Osteocyte (in vitro differentiated cells): Measurements from ENCODE around the gene C14orf119. TPM values are rescaled to one million over a fixed set of nuclear protein-coding genes. Genes with fewer than 3 reads are reported as not detected.

Experiments
- DNase-seq: peaks from one replicate; pipeline ENCODE4 v3.0.0; 2021; ENCODE audit warnings: mixed read lengths; ENCODE audit not compliant: unreplicated experiment; ENCODE audit errors: extremely low spot score
- H3K27ac Mint-ChIP-seq: one replicate; pipeline ENCODE4 v1.8.0; 2021; ENCODE audit warnings: mild to moderate bottlenecking, mixed read lengths; ENCODE audit not compliant: unreplicated experiment
- H3K27me3 Mint-ChIP-seq: one replicate; pipeline ENCODE4 v1.8.0; 2021; ENCODE audit warnings: mixed read lengths; ENCODE audit not compliant: unreplicated experiment
- H3K36me3 Mint-ChIP-seq: one replicate; pipeline ENCODE4 v1.8.0; 2021; ENCODE audit warnings: mixed read lengths; ENCODE audit not compliant: unreplicated experiment
- H3K4me1 Mint-ChIP-seq: one replicate; pipeline ENCODE4 v1.8.0; 2021; ENCODE audit warnings: mixed read lengths; ENCODE audit not compliant: unreplicated experiment
- H3K4me3 Mint-ChIP-seq: one replicate; pipeline ENCODE4 v1.8.0; 2021; ENCODE audit warnings: mild to moderate bottlenecking, moderate library complexity, mixed read lengths; ENCODE audit not compliant: unreplicated experiment
- H3K9me3 Mint-ChIP-seq: one replicate; pipeline ENCODE4 v1.8.0; 2021; ENCODE audit warnings: mixed read lengths; ENCODE audit not compliant: unreplicated experiment
- total RNA-seq: library from RNA; stranded (reverse); gene quantifications from 2 replicates; pipeline ENCODE4 v1.2.1, GENCODE V29; 2021
- TF ChIP-seq, protein P1 (sequence below): fragments of 200-600 bp; sonication (generic); IDR thresholded peaks from 2 replicates; pipeline ENCODE4 v1.5.0; 2021; ENCODE audit warnings: antibody characterized with exemption, mild to moderate bottlenecking, moderate library complexity

The C14orf119 gene
- total RNA-seq, 1 donor from 2014 or later: 61.3 TPM

DNA sequence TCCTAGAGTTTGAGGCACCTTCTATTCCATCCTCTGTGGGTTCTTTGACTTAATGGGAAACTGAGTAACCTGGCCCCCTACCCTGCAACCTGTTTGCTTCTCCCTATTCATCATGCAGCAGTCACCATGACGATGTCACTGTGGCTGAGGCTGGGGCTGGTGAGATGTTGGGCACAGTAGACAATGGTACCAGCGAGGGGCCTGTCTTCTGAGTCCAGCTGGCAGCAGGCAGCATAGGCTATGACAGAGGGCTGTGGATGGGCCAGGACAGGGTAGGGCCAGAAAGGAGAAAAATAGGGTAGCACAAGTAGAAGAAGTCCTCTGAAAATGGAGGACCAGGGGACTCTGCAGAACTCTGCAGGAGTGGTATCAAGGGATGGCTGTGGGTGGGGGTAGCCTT, 7.5 kb downstream of the C14orf119 start:
- Mint-ChIP-seq H3K4me3 (no peak overlapping the region), H3K9me3 (no peaks in the 10 kb centered on the region), H3K36me3 (peaks cover 18% of the 10 kb centered on the region), H3K27me3 (no peaks in the 10 kb centered on the region), H3K4me1 (peaks cover 20% of the 10 kb centered on the region), H3K27ac (no peak overlapping the region)
- TF ChIP-seq, protein P1, sequence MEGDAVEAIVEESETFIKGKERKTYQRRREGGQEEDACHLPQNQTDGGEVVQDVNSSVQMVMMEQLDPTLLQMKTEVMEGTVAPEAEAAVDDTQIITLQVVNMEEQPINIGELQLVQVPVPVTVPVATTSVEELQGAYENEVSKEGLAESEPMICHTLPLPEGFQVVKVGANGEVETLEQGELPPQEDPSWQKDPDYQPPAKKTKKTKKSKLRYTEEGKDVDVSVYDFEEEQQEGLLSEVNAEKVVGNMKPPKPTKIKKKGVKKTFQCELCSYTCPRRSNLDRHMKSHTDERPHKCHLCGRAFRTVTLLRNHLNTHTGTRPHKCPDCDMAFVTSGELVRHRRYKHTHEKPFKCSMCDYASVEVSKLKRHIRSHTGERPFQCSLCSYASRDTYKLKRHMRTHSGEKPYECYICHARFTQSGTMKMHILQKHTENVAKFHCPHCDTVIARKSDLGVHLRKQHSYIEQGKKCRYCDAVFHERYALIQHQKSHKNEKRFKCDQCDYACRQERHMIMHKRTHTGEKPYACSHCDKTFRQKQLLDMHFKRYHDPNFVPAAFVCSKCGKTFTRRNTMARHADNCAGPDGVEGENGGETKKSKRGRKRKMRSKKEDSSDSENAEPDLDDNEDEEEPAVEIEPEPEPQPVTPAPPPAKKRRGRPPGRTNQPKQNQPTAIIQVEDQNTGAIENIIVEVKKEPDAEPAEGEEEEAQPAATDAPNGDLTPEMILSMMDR: no peak
- DNase-seq: no peak

DNA sequence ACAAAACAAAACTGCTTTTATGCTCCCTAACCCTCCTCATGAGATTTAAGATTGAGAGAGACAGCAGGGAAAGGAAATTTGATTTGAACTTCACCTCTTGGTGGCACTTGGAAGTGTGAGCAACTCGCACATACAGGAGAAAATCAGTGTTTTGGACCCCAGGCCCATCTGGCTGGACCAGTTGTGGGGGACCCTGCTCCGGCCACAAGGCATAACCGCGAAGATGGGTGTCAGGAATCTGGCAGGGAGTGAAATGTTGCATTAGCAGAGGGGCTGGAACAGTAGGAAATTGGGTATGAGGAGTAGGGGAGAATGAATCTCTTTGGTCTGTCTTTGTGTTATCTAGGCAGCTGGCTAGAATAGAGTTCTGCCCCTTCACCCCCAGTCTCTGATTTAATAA, 8.3 kb downstream of the C14orf119 start:
- Mint-ChIP-seq H3K27me3 (no peaks in the 10 kb centered on the region), H3K9me3 (no peaks in the 10 kb centered on the region), H3K27ac (no peak overlapping the region), H3K36me3 (peaks cover 13% of the 10 kb centered on the region), H3K4me1 (peaks cover 20% of the 10 kb centered on the region), H3K4me3 (no peak overlapping the region)
- no peak for DNase-seq
- TF ChIP-seq, protein P1: no peak

DNA sequence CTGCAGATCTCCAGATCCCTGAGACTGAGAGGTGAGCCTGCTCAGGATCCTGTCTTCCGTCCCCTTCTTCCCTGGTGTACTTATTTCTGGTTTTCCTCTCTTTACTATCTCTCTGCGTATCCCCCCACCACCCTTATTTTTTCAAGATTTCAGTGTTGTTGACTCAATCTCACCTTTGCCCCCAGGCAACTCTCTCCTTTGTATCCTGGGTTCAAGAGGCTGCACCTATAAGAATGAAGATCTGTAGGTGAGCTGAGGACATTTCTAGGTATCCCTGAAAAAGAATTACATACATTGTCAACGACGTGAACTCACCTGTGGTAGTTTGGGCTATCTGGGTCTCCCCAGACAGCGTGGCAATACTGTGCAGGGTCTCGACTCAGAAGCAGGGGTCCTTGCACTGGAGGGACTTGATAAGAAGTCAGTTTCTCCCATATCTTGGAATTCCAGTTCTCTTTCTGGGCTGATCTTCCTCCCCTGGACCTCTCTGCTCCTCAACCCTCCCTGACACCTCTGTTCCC, 8.8 kb downstream of the C14orf119 start:
- TF ChIP-seq, protein P1: no peak
- no peak for DNase-seq
- Mint-ChIP-seq H3K36me3 (peaks cover 8% of the 10 kb centered on the region), H3K4me1 (peaks cover 24% of the 10 kb centered on the region), H3K9me3 (no peaks in the 10 kb centered on the region), H3K4me3 (no peak overlapping the region), H3K27me3 (no peaks in the 10 kb centered on the region), H3K27ac (no peak overlapping the region)

DNA sequence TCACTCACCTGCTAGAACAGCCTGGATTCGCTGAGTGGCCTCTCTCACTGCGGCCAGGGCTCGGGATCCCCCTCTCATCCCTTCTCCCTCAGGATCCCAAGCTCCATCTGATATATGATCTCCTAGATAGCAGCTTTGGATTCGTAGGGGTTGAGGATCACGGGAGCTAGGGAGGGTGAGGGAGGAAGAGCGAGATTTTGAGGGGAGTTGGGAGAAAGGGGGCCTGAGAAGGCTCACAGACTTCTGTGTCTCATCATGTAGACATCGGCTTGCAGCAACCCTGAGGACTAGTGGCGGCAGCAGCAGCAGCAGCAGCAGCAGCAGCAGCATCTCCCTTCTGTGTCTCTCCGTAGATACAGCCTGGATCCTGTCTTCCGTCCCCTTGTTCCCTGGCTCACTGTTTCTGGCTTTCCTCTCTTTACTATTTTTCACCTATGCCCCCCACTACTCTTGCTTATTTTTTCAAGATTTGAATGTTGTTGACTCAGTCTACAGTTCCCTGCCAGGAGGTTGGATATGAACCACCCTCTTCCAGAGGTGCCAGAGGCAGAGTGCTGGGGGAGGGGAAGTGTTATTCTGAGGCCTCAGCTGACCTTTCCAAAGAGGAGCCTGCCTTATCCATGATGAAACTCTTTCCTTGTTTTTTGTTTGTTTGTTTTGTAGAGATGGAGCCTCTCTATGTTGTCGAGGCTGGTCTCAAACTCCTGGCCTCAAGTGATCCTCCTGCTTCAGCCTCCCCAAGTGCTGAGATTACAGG, 9.5 kb downstream of the C14orf119 start, which contains the start of gene CIROP:
Gene CIROP, minus strand, starts transcription at position 399 of the 757 bp plus-strand sequence. Its CDS starts 69 bp downstream, at position 330.
- H3K36me3 Mint-ChIP-seq: peaks cover 3% of the 10 kb centered on the region
- TF ChIP-seq, protein P1: no peak
- DNase-seq: no peak
- no peaks in the 10 kb centered on the region for H3K27me3 Mint-ChIP-seq
- H3K27ac Mint-ChIP-seq: peak within 1 kb of the TSS; percentile 66
- H3K4me1 Mint-ChIP-seq: peaks cover 24% of the 10 kb centered on the region
- H3K9me3 Mint-ChIP-seq: no peaks in the 10 kb centered on the region
- no peak within 1 kb of the TSS for H3K4me3 Mint-ChIP-seq

DNA sequence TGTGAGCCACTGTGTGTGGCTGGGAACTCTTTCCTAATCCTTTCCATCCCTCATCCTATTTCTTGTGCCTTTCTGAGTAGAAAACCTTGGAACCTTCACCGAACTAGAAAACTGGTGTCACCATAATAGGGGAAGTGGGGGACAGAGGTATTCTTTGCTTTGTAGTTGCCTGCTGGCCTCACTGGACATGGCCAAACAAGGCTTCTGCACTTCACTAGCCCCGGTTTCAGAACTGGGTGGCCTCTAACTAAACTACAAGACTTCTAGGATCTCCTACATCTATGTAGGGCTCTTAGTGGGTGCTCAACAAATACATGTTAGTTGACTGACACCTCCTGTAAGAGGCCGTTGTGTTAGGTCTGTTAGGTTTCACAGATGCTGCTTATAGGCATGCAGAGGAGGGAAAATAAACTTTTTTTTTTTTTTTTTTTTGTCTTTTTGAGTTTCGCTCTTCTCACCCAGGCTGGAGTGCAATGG, 10.1 kb downstream of the C14orf119 start:
- peaks cover 24% of the 10 kb centered on the region for H3K4me1 Mint-ChIP-seq

More for the DNA sequence above, 10.1 kb downstream of the C14orf119 start:
- TF ChIP-seq, protein P1: no peak
- Mint-ChIP-seq H3K36me3 (peaks cover 2% of the 10 kb centered on the region), H3K27ac (peak overlapping the region; percentile 66), H3K4me3 (no peak overlapping the region), H3K9me3 (no peaks in the 10 kb centered on the region), H3K27me3 (no peaks in the 10 kb centered on the region)
- DNase-seq: no peak
